ENCODE measurements around the gene DCHS1.

The DCHS1 gene

GRCh38 chr11:6647836-6648235, 7.8 kb downstream of the DCHS1 start:
- peaks cover 17% of the 10 kb centered on the region for H3K27me3 ChIP-seq (ENCODE audit: control insufficient read depth, low read length)
- no peaks in the 10 kb centered on the region for H3K9me2 ChIP-seq (replicated peaks; ENCODE audit: control insufficient read depth, low read length)
- H3K9me3 ChIP-seq (ENCODE audit: control insufficient read depth, insufficient read depth, low read length) = no peaks in the 10 kb centered on the region
- H3F3A ChIP-seq (ENCODE audit: control insufficient read depth, insufficient read depth) = no peaks in the 10 kb centered on the region
- H3K79me2 ChIP-seq (ENCODE audit: control insufficient read depth, low read length) = no peaks in the 10 kb centered on the region
- no peak overlapping the region for H3K4me2 ChIP-seq (ENCODE audit: low read length)
- H3K27ac ChIP-seq (ENCODE audit: low read depth, low read length) = no peak overlapping the region
- H3K36me3 ChIP-seq (ENCODE audit: control insufficient read depth, low read length) = no peaks in the 10 kb centered on the region
- H4K20me1 ChIP-seq (ENCODE audit: control insufficient read depth, insufficient read depth, low read depth, low read length) = no peaks in the 10 kb centered on the region
- H3K4me1 ChIP-seq (ENCODE audit: control insufficient read depth, low read length) = peaks cover 20% of the 10 kb centered on the region
- TF ChIP-seq CTCF (IDR thresholded peaks at IDR 0.05; ENCODE audit: low read depth, low read length, poor library complexity, severe bottlenecking) (no peak), EZH2phosphoT487 (IDR thresholded peaks at IDR 0.05; ENCODE audit: borderline replicate concordance, low read length) (no peak)
- H3K4me3 ChIP-seq (ENCODE audit: low read length) = no peak overlapping the region

- Histone ChIP-seq H3K4me3 (ENCODE audit: low read length) (peak overlapping the region; percentile 48), H3K9me3 (ENCODE audit: control insufficient read depth, insufficient read depth, low read length) (no peaks in the 10 kb centered on the region), H3K4me1 (ENCODE audit: control insufficient read depth, low read length) (peaks cover 20% of the 10 kb centered on the region), H4K20me1 (ENCODE audit: control insufficient read depth, insufficient read depth, low read depth, low read length) (no peaks in the 10 kb centered on the region), H3K27ac (ENCODE audit: low read depth, low read length) (peak overlapping the region; percentile 25; the same call in 1 of the 2 replicates), H3K9me2 (replicated peaks; ENCODE audit: control insufficient read depth, low read length) (no peaks in the 10 kb centered on the region), H3K79me2 (ENCODE audit: control insufficient read depth, low read length) (no peaks in the 10 kb centered on the region), H3K27me3 (ENCODE audit: control insufficient read depth, low read length) (peaks cover 11% of the 10 kb centered on the region), H3F3A (ENCODE audit: control insufficient read depth, insufficient read depth) (no peaks in the 10 kb centered on the region), H3K4me2 (ENCODE audit: low read length) (peak overlapping the region; percentile 62), H3K36me3 (ENCODE audit: control insufficient read depth, low read length) (no peaks in the 10 kb centered on the region)
- TF ChIP-seq EZH2phosphoT487 (IDR thresholded peaks at IDR 0.05; ENCODE audit: borderline replicate concordance, low read length) = no peak
- TF ChIP-seq CTCF (IDR thresholded peaks at IDR 0.05; ENCODE audit: low read depth, low read length, poor library complexity, severe bottlenecking) = no peak
These were observed 8.5 kb downstream of the DCHS1 start for GRCh38 chr11:6646918-6647679.

DNA sequence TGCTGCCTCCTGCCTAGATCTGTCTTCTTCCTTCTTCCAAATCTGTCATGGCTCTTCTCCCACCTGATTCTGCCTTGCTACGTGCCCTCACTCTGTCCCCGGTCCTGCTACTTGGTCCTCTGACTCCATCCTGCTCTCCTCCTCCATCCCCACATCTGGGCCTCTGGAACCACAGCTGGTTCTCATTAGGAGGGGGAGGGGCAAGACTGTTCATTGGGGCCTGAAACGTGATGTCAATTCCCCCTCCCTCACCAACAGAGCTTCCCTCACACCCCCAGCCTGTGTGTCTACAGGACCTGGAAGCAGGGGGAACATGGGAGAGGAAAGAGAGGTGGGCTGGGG, 9.1 kb downstream of the DCHS1 start:
- Histone ChIP-seq H3K79me2 (ENCODE audit: control insufficient read depth, low read length) (no peaks in the 10 kb centered on the region), H3K4me3 (ENCODE audit: low read length) (peak overlapping the region; percentile 48), H3F3A (ENCODE audit: control insufficient read depth, insufficient read depth) (no peaks in the 10 kb centered on the region), H3K9me3 (ENCODE audit: control insufficient read depth, insufficient read depth, low read length) (no peaks in the 10 kb centered on the region), H3K4me1 (ENCODE audit: control insufficient read depth, low read length) (peaks cover 20% of the 10 kb centered on the region), H4K20me1 (ENCODE audit: control insufficient read depth, insufficient read depth, low read depth, low read length) (no peaks in the 10 kb centered on the region), H3K36me3 (ENCODE audit: control insufficient read depth, low read length) (no peaks in the 10 kb centered on the region), H3K27ac (ENCODE audit: low read depth, low read length) (peak overlapping the region; percentile 25; the same call in 1 of the 2 replicates), H3K27me3 (ENCODE audit: control insufficient read depth, low read length) (peaks cover 10% of the 10 kb centered on the region), H3K9me2 (replicated peaks; ENCODE audit: control insufficient read depth, low read length) (no peaks in the 10 kb centered on the region), H3K4me2 (ENCODE audit: low read length) (peak overlapping the region; percentile 62)
- TF ChIP-seq CTCF (IDR thresholded peaks at IDR 0.05; ENCODE audit: low read depth, low read length, poor library complexity, severe bottlenecking) (no peak), EZH2phosphoT487 (IDR thresholded peaks at IDR 0.05; ENCODE audit: borderline replicate concordance, low read length) (no peak)

Data from DOHH2 (cell line).